Measurements from ENCODE around the gene LRRC73.

DNA sequence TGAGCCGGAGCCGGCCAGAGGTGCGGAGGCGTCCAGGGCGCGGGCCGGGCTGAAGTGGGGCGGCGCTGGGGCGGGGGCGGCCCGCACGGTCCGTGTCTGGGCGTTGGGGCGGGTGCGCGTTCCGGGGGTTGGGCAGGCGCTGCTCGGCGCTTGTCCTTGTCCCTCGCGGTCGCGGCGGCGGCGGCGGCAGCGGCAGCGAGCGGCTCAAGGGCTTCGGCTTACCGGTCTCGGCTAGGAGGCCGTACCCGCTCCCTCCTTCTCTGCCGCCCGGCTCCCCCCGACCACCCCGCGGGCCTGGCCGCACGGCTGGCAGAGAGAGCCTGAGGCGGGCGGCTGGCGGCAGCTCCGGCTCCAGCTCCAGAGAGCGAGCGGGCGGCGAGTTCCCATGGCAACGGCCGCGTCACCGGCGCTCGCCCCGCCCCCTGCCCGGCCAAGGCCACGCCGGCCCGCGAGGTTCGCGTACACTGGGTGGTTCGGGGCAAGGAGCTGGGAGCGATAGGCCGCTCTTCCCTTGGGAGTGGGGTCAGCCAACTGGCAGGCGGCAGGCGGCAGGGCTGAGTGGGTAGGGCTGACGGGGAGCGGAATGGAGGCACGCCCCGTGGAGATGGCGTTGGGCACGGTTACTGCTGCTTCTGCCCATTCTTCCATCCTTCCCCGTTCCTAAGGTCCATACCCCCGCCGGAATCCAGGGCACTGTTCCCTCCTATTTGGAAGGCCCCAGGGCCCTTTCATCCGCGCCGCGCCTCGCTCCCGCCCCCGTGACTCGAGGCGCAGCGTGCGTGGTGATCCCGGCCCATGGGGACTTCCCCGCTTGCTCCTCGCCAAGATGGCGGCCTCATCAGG, at the start of gene LRRC73:
- TF ChIP-seq, protein P1, sequence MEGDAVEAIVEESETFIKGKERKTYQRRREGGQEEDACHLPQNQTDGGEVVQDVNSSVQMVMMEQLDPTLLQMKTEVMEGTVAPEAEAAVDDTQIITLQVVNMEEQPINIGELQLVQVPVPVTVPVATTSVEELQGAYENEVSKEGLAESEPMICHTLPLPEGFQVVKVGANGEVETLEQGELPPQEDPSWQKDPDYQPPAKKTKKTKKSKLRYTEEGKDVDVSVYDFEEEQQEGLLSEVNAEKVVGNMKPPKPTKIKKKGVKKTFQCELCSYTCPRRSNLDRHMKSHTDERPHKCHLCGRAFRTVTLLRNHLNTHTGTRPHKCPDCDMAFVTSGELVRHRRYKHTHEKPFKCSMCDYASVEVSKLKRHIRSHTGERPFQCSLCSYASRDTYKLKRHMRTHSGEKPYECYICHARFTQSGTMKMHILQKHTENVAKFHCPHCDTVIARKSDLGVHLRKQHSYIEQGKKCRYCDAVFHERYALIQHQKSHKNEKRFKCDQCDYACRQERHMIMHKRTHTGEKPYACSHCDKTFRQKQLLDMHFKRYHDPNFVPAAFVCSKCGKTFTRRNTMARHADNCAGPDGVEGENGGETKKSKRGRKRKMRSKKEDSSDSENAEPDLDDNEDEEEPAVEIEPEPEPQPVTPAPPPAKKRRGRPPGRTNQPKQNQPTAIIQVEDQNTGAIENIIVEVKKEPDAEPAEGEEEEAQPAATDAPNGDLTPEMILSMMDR (IDR thresholded peaks at IDR 0.05), result no peak
- TF ChIP-seq ZNF232 (CRISPR knock-in tag; IDR thresholded peaks at IDR 0.05) (no peak), SP1 (CRISPR knock-in tag; conservative IDR thresholded peaks at IDR 0.05) (peak; percentile 43; the same call in 1 of the 2 replicates), USF1 (CRISPR knock-in tag; IDR thresholded peaks at IDR 0.05) (no peak)
- TF ChIP-seq, protein P2, sequence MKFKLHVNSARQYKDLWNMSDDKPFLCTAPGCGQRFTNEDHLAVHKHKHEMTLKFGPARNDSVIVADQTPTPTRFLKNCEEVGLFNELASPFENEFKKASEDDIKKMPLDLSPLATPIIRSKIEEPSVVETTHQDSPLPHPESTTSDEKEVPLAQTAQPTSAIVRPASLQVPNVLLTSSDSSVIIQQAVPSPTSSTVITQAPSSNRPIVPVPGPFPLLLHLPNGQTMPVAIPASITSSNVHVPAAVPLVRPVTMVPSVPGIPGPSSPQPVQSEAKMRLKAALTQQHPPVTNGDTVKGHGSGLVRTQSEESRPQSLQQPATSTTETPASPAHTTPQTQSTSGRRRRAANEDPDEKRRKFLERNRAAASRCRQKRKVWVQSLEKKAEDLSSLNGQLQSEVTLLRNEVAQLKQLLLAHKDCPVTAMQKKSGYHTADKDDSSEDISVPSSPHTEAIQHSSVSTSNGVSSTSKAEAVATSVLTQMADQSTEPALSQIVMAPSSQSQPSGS (CRISPR knock-in tag; IDR thresholded peaks at IDR 0.05; ENCODE audit: borderline replicate concordance, low read depth), result no peak
- TF ChIP-seq, protein P3, sequence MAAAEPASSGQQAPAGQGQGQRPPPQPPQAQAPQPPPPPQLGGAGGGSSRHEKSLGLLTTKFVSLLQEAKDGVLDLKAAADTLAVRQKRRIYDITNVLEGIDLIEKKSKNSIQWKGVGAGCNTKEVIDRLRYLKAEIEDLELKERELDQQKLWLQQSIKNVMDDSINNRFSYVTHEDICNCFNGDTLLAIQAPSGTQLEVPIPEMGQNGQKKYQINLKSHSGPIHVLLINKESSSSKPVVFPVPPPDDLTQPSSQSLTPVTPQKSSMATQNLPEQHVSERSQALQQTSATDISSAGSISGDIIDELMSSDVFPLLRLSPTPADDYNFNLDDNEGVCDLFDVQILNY (CRISPR knock-in tag; IDR thresholded peaks at IDR 0.05), result 0 out of 2 replicates have a peak, but pooled peaks have one; percentile 55
